Measurements from ENCODE around the gene GGT6. TPM values are rescaled to one million over a fixed set of nuclear protein-coding genes. Genes with fewer than 3 reads are reported as not detected.
A peak's percentile ranks its signal among the peaks of the same experiment; 100 is the strongest.
"Not testable (repeated sequence)": the region's sequence is repeated elsewhere in the genome, so short reads cannot be mapped to it uniquely, and the experiment has no call there.

Gene GGT6
- total RNA-seq, 2 donors from 2014 or later = not detected

DNA sequence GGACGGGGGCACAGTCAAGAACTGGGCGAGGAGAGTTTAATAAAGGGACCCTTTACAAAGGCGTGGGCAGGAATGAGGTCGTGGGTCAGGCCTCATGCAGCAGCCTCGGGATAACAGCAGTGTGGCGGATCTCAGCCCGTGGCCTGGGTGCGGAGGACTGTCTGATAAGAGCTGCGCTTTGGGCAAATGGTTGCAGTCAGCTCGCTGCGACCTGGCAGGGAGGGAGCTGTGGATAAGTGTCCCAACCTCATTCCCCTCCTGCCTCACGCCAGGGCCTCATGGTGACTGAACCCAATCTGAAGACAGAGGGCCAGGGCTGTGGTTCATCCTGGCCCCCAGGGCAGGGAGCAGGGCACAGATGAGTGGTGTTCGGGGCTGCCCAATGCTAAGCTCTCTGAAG, 37.6 kb upstream of the GGT6 start:
- Mint-ChIP-seq H3K4me3 (no peak overlapping the region), H3K27ac (no peak overlapping the region), H3K27me3 (peaks cover 0 to 5% of the 10 kb centered on the region in 2 donors), H3K9me3 (no peaks in the 10 kb centered on the region), H3K4me1 (ENCODE audit: low read depth in 2 of 2) (no peaks in the 10 kb centered on the region), H3K36me3 (no peaks in the 10 kb centered on the region)
- ATAC-seq (no peak), DNase-seq (ENCODE audit: low spot score) (no peak)

DNA sequence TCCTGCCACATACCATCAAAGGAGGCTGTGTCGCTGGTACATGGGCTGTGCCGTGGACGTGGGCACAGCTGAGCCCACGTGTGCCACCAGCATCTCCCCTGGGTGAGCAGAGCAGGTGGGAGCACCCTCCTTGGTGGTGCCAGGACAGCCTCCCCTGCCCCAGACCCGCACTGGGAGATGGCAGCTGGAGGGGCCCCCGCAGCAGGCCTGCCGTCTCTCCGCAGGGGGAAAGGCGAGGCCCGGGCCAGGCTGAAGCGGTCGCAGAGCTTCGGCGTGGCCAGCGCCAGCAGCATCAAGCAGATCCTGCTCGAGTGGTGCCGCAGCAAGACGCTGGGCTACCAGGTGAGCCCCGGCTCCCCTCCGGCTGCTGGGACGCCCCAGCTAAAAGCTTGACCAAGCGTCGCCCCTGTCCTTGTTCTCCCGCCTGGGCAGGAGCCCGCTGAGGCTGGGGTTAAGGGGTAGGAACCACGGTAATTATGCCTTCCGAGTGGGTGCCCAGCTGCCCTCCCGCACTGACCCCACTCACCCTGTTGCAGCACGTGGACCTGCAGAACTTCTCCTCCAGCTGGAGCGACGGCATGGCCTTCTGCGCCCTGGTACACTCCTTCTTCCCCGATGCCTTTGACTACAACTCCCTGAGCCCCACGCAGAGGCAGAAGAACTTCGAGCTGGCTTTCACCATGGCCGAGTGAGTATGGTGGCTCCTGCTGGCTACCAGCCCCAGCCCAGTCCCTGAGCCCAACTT, 36.4 kb upstream of the GGT6 start:
- Mint-ChIP-seq H3K27me3 (peaks cover 0 to 8% of the 10 kb centered on the region in 2 donors), H3K9me3 (no peaks in the 10 kb centered on the region), H3K27ac (no peak overlapping the region), H3K4me1 (ENCODE audit: low read depth in 2 of 2) (no peaks in the 10 kb centered on the region), H3K4me3 (no peak overlapping the region), H3K36me3 (no peaks in the 10 kb centered on the region)
- ATAC-seq = no peak
- peak; percentile 29 for DNase-seq (ENCODE audit: low spot score)

DNA sequence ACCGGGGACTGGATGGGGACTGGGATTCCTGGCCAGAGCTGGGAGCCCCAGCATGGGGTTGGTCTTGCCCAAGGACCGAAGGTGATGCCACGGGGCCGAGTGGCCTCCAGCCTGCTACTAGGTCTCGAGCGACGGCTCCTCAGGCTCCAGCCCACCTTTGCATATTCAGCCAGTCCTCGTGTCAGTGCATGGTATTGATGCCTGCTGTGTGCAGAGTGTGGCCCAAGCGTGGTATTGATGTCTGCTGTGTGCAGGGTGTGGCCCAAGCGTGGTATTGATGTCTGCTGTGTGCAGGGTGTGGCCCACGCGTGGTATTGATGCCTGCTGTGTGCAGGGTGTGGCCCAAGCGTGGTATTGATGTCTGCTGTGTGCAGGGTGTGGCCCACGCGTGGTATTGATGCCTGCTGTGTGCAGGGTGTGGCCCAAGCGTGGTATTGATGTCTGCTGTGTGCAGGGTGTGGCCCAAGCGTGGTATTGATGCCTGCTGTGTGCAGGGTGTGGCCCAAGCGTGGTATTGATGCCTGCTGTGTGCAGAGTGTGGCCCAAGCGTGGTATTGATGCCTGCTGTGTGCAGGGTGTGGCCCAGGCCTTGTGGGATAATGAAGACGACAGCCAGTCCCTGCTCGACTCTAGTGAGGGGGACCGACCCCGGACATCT, 35.4 kb upstream of the GGT6 start:
- H3K4me1 Mint-ChIP-seq (ENCODE audit: low read depth in 2 of 2); H3K4me3 Mint-ChIP-seq; H3K36me3 Mint-ChIP-seq; DNase-seq (ENCODE audit: low spot score); H3K27me3 Mint-ChIP-seq; H3K9me3 Mint-ChIP-seq; H3K27ac Mint-ChIP-seq; ATAC-seq: not testable (repeated sequence)

DNA sequence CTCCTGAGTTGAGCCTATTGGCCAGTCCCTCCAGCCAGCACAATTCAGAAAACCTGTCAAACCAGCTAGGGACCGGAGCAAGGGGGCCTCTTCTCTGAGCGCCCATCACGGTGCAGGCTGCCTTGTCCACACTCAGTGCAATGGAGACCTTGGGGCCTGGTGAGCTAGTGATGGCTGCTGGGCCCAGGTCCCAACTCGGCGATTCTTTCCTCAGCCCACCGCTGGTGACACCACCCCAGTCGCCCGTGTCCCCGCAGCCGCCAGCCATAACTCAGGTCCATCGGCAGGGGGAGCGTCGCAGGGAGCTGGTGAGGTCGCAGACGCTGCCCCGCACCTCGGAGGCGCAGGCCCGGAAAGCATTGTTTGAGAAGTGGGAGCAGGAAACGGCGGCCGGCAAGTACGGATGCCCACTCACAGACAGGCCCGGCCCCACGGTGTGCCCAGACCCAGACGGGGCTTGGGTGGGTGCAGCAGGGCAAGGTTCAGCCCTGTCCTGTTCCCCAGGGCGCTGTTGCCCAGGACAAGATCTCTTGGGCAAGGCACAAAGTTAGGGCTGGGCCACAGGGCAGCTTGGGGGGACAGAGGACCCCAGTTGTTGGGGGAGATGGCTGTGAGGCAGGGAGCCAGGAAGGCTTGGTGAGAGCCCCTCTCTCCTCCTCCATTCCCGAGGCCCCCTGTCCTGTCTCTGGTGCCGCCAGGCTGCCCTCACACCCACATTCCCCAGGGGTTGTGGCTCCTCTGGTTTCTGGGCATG, 34.7 kb upstream of the GGT6 start:
- no peaks in the 10 kb centered on the region for H3K36me3 Mint-ChIP-seq
- H3K4me3 Mint-ChIP-seq = no peak overlapping the region
- H3K27me3 Mint-ChIP-seq = peaks cover 8 to 14% of the 10 kb centered on the region in 2 donors
- DNase-seq (ENCODE audit: low spot score) (peak; percentile 60), ATAC-seq (peak; percentile 49 to 62)
- no peaks in the 10 kb centered on the region for H3K9me3 Mint-ChIP-seq
- H3K4me1 Mint-ChIP-seq (ENCODE audit: low read depth in 2 of 2) = no peaks in the 10 kb centered on the region
- no peak overlapping the region for H3K27ac Mint-ChIP-seq

DNA sequence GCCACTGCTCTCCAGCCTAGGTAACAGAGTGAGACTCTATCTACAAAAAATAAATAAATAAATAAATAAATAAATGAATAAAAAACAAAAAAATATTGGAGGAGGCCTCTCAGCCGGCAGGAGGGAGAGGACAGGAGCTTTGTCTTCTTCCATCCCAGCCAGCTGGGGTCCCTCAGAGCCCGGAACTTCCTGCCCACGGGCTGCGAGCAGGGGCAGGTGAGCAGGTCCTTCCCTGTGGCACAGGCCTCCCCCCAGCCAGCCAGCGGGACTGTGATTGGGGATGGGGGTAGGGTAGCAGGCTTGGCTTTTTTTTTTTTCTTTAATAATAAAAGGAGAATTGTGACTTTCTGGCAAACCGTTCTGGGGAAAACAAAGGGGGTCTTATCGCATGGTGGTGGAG, 34.0 kb upstream of the GGT6 start:
- DNase-seq (ENCODE audit: low spot score) (peak; percentile 51), ATAC-seq (no peak)
- Mint-ChIP-seq H3K27ac (no peak overlapping the region), H3K4me1 (ENCODE audit: low read depth in 2 of 2) (no peaks in the 10 kb centered on the region), H3K36me3 (no peaks in the 10 kb centered on the region), H3K9me3 (no peaks in the 10 kb centered on the region), H3K4me3 (no peak overlapping the region), H3K27me3 (peaks cover 9 to 14% of the 10 kb centered on the region in 2 donors)

DNA sequence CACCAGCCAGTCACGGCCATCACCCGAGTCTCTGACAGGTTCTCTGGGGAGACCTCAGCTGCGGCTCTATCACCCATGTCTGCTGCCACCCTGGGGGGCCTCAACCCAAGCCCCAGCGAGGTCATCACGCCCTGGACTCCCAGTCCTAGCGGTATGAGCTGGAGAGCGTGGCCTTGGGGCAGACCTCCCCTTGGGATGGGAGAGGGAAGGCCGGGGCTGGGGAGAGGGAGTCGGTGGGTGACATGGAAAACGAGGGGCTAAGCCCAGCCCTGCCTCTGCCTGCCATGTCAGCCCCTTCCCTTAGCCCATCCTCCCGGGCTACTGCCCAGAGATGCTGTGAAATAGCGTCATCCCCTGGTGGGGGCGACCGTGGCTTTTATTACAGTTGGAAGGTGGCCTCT, 32.6 kb upstream of the GGT6 start:
- no peaks in the 10 kb centered on the region for H3K4me1 Mint-ChIP-seq (ENCODE audit: low read depth in 2 of 2)
- ATAC-seq = peak in 1 of 2 donors; percentile 2
- DNase-seq (ENCODE audit: low spot score) = peak; percentile 38
- no peak overlapping the region for H3K27ac Mint-ChIP-seq
- no peak overlapping the region for H3K4me3 Mint-ChIP-seq
- no peaks in the 10 kb centered on the region for H3K36me3 Mint-ChIP-seq
- H3K27me3 Mint-ChIP-seq = peaks cover 9 to 14% of the 10 kb centered on the region in 2 donors
- H3K9me3 Mint-ChIP-seq = no peaks in the 10 kb centered on the region

DNA sequence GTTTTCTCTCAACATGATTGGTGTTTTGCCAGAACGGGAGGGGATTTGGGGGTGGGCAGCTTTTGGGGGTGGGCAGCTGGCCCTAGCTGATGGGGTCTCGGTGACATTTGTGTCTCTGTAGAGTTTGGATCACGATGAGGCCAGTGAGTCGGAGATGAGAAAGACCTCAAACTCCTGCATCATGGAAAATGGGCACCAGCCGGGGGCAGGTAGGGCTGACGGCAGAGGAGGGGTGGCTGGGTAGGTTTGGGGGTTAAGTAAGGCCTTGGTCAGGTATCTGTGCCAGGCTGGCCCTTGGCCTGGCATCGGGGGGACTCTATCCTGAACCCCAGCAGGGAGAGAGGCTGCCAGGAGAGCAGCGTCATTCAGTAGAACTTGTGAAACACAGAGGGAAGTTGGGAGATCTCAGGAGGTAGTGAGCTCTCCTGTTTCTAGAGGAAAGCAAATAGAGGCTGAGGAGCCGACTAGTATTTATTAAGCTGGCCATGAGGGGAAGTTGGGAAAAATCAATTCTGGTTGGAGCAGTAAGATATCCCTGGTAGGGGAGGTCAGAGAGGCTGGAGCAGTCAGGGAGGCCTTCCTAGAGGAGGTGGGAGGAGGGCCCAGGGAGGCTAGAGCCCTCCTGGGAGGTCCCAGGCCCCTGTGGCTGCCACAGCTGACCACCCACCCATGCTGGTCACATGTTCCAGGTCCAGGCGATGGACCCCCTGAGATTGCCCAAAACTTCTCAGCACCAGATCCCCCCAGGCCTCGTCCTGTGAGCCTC, 32.0 kb upstream of the GGT6 start:
- Mint-ChIP-seq H3K27ac (no peak overlapping the region), H3K9me3 (no peaks in the 10 kb centered on the region), H3K36me3 (no peaks in the 10 kb centered on the region), H3K4me1 (ENCODE audit: low read depth in 2 of 2) (no peaks in the 10 kb centered on the region), H3K4me3 (no peak overlapping the region), H3K27me3 (peaks cover 9 to 11% of the 10 kb centered on the region in 2 donors)
- peak; percentile 31 for DNase-seq (ENCODE audit: low spot score)
- no peak for ATAC-seq

DNA sequence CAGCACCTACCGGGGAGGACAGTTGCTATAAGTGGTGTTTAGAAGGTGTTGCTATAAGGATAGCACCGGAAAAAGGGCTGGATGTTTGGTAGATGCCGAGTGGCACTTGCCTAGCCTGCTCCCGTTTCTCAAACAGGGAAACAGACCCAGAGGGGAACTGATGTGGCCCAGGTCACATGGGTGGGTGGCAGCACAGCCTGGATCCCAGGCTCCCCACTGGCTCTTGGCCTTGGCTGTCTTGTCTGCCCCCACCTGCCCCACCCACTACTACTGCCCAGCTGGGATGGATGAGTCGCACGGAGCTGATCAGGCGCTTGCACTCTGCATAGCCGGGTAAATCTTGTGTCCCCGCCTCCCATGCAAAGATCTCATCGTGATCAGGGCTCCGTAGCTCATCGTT, 31.2 kb upstream of the GGT6 start:
- Mint-ChIP-seq H3K36me3 (no peaks in the 10 kb centered on the region), H3K27ac (no peak overlapping the region), H3K4me1 (ENCODE audit: low read depth in 2 of 2) (no peaks in the 10 kb centered on the region), H3K27me3 (peaks cover 13% of the 10 kb centered on the region in 2 donors), H3K9me3 (no peaks in the 10 kb centered on the region), H3K4me3 (no peak overlapping the region)
- no peak for ATAC-seq
- no peak for DNase-seq (ENCODE audit: low spot score)

DNA sequence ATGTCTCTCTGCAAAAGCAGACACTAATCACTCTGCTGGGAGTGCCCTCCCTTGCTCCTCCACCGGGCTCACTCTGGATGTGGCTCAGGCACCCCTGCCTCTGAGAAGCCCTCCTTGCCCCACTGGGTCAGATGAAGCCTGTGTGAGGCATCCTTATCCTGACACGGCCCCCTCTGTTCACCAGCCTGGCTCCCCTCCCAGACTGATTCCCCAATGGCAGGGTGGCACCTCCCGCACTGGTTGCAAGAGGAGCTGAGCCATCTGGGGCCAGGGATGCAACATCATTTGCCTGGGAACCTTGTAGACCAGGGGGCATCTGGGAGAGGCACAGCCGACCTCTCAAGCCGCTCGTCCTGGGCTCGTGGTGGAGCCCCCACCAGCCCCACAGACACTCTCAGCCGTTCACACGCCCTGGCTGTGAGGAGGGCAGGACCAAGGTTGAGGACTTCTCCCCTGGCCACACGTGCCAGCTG, 30.6 kb upstream of the GGT6 start:
- no peak for ATAC-seq
- Mint-ChIP-seq H3K9me3 (no peaks in the 10 kb centered on the region), H3K4me3 (no peak overlapping the region), H3K4me1 (ENCODE audit: low read depth in 2 of 2) (no peaks in the 10 kb centered on the region), H3K27me3 (peaks cover 17 to 18% of the 10 kb centered on the region in 2 donors), H3K36me3 (no peaks in the 10 kb centered on the region), H3K27ac (no peak overlapping the region)
- no peak for DNase-seq (ENCODE audit: low spot score)

DNA sequence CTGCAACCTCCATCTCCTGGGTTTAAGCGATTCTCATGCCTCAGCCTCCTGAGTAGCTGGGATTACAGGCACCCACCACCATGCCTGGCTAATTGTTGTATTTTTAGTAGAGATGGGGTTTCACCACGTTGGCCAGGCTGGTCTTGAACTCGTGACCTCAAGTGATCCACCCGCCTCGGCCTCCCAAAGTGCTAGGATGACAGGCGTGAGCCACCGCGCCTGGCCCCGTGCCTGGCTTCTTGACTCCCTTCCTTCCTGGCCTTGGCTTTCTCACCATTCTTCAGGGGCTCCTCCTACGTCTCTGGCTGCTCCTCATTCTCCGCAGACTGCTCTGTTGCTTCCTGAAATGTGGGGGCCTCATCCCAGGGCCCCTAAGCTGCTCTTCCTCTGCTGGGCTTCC, 29.7 kb upstream of the GGT6 start:
- H3K4me3 Mint-ChIP-seq; H3K27ac Mint-ChIP-seq; DNase-seq (ENCODE audit: low spot score); ATAC-seq; H3K9me3 Mint-ChIP-seq; H3K4me1 Mint-ChIP-seq (ENCODE audit: low read depth in 2 of 2); H3K36me3 Mint-ChIP-seq: not testable (repeated sequence)
- H3K27me3 Mint-ChIP-seq = peaks cover 20% of the 10 kb centered on the region in 2 donors

DNA sequence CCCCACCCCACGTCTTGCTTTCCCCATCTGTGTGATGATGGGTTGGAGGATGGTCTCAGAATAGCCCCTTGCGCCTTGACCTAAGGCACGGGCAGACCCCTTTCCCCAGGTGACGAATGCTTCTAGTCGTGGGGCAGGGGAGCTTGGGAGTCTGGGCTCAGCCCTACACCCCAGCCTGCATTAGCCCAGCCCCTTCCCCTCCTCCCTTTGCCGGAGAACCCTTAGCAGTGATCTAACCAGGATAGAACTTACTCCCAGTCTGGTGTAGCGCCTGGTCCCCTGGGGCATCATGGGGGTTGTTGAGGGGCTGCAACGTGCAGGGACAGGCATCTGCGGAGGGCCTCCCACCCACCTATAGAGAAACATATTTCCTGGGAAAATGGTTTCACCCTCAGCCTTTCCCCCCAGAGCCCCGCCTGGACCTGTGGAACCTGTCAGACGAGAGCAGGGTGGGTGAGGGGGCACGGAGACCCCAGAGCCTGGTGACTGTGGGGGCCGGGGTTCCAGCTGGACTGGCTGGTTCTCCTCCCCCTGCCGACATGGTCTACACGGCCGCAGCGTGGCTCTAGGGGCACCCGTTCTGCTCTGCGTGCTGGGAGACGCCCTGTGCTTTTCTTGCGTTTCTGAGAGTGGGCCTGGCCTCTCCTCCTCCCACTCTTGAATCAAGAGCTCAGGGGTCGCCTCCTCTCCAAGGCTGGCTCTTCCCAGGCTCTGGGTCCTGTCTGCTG, 28.7 kb upstream of the GGT6 start:
- no peaks in the 10 kb centered on the region for H3K4me1 Mint-ChIP-seq (ENCODE audit: low read depth in 2 of 2)
- peaks cover 20% of the 10 kb centered on the region in 2 donors for H3K27me3 Mint-ChIP-seq
- no peaks in the 10 kb centered on the region for H3K9me3 Mint-ChIP-seq
- no peak overlapping the region for H3K27ac Mint-ChIP-seq
- peak; percentile 56 for DNase-seq (ENCODE audit: low spot score)
- no peaks in the 10 kb centered on the region for H3K36me3 Mint-ChIP-seq
- ATAC-seq = no peak
- no peak overlapping the region for H3K4me3 Mint-ChIP-seq

DNA sequence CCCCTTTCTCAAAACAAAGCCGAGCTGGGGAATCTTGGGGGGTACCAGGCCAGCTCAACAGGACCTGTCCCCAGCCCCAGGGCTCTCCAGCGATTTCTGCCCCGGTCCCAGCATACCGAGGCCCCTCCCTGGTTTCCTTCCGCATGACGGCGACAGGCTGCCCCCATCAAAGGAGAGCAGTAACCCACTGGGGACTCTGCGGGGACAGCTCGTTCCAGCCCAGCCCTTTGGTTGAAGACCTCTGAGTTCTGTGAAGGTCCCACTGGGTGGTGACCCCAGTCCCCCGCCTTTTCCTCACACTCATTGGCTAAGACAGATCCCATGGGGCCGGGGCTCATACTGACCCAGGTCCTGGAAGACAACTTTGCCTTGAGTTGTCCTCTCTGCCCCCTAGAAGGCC, 28.0 kb upstream of the GGT6 start:
- Mint-ChIP-seq H3K27ac (no peak overlapping the region), H3K36me3 (no peaks in the 10 kb centered on the region), H3K4me1 (ENCODE audit: low read depth in 2 of 2) (peaks cover 0 to 6% of the 10 kb centered on the region in 2 donors), H3K9me3 (no peaks in the 10 kb centered on the region), H3K4me3 (no peak overlapping the region), H3K27me3 (peaks cover 25 to 26% of the 10 kb centered on the region in 2 donors)
- ATAC-seq = no peak
- DNase-seq (ENCODE audit: low spot score) = peak; percentile 45

DNA sequence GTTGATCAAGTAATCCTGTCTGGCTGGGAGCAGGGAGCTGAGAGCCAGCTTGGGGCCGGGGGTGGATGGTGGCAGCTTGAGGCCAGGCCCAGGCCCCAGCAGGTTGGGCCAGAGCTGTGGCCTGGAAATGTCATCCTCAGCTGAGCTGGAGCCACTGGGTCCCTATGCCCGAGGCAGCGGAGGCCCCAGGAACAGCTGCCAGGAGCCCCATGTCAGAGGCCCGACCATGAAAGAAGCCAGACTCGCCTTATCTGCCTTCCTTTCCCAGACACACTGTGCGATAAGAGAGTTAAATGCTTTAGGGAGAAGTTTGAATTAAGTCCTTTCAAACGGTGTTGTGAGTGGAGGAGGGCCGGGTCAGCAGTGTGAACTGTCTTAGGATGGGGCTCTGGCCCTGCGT, 27.4 kb upstream of the GGT6 start:
- ATAC-seq (no peak), DNase-seq (ENCODE audit: low spot score) (no peak)
- Mint-ChIP-seq H3K9me3 (no peaks in the 10 kb centered on the region), H3K36me3 (no peaks in the 10 kb centered on the region), H3K27me3 (peaks cover 28 to 30% of the 10 kb centered on the region in 2 donors), H3K27ac (no peak overlapping the region), H3K4me1 (ENCODE audit: low read depth in 2 of 2) (peaks cover 0 to 6% of the 10 kb centered on the region in 2 donors), H3K4me3 (no peak overlapping the region)

Measured in natural killer cell treated with Interleukin-12 subunit alpha and Interleukin-12 subunit beta and Interleukin-15 and Interleukin-18, amount 100 ng/mL, for 72 hours (primary cell).